GM18861 (cell line): Measurements from ENCODE around the gene PABPN1L.

ENCODE experiments used
- ATAC-seq: cut with Tn5 transposase; IDR thresholded peaks from one replicate; pipeline ENCODE4 v1.9.1; 2021; ENCODE audit not compliant: unreplicated experiment

Gene PABPN1L

DNA sequence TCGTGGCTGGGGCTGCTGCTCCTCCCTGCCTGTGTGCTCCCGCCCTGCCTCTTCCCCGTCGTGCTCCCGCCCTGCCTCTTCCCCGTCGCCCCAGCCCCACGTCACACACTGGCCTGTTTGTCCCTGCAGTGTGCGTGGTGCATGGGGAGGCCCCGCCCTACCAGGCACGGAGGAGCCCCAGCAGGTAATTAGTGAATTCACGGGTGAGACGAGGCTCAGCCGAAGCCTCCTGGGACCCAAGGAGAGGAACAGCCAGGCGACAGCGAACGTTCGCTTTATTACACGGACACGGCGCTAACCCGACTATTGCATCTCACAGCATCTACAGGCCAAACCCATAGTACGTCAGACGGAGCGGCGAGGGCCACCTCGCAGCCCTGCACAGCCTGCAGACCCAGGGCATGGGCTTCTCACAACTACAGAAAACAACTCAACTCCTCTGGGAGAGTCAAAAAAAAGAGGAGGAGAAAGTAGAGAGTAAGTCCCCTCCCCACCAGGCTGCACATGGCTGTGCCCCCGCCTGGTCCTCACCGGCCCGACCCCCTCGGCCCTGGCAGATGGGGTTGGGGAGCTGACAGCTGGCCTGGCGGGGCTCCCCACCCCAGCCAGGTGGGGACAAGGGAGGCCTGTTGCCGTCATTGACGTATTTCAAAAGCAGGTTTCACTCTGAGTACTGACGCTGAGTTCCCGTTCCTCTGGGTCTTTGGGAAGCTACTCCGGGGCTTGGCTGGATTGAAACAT is 4.3 kb upstream of the PABPN1L start:
- no peak for ATAC-seq

DNA sequence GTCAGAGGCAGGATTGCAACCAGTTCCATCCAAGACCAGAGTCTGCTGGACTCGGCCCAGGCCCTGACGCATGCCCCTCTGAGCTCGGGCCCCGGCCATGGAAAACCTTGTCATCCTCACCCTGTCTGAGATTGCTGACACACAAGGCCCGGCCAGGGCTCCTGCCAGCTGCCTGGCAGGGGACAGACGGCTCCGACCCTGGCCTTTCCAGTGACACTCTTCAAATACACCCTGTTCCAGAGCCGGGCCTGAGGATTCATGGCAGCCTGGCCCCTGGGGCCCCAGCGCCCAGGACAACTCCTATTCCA is 3.2 kb upstream of the PABPN1L start:
- no peak for ATAC-seq

DNA sequence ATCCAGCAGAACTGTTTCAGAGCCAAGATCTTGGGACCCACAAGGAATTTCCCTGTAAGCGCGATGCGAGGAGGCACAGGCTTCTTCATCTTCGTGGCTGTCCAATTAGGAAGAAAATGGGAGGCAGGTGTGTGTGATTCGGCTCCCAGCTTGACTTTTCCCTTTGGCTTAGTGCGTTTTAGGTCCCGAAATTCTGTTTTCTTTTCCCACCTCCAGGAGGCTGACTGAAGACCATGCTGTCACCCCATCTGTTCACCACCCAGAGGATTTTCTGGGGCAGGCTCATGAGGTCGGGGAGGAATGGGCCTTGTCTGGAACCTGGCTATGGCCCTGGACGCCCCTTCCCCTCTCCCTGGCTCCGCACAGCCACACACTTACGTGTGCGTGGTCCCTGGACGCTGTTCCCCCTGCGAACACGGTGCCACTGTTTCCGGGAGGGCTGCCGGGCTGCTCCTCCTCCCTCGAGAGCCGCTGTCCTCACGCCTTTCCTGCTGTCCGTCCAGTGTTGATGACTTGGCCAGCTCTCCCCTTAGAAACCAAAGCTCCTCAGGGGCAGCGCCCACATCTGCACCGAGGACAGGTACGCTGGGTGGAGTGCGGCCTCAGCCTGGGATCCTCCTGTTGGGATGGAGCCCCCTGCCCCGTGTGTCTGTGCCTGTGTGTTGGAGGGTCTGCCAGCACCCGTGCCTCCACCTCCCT is 2.7 kb upstream of the PABPN1L start:
- no peak for ATAC-seq

DNA sequence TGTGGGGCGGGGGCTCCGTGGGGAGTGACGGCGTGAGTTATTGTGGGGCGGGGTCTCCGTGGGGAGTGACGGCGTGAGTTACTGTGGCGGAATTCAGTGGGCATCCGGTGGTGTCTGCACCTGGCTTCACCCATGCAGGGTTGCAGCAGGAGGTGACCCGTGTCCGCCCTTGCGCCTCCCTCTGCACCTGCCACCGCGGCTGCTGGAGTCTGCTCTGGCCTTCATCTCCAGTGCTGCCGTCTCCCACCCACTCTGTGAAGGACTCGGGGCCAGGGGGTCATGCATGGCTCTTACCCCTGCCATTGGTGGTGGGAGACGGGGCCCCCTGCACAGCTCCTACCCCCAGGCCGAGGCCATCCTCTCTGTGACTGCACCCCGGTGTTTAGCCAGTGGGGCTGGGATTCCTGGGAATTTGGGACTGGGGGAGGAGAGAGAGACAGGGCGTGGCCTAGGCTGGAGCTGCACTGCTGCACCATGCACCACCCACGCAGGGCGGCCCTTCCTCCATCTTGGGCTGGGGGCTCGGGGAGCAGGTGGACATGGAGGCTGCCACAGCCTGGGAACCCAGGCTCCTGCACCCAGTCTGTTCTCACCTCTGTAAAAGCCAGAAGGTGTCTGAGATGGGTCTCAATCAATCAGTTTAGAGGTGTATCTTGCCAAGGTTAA is 1.3 kb upstream of the PABPN1L start:
- ATAC-seq = no peak

- no peak for ATAC-seq
Observed at GRCh38 chr16:88865742-88866141, 718 bp downstream of the PABPN1L start.

GRCh38 chr16:88865310-88865709 is 1.1 kb downstream of the PABPN1L start:
- no peak for ATAC-seq

DNA sequence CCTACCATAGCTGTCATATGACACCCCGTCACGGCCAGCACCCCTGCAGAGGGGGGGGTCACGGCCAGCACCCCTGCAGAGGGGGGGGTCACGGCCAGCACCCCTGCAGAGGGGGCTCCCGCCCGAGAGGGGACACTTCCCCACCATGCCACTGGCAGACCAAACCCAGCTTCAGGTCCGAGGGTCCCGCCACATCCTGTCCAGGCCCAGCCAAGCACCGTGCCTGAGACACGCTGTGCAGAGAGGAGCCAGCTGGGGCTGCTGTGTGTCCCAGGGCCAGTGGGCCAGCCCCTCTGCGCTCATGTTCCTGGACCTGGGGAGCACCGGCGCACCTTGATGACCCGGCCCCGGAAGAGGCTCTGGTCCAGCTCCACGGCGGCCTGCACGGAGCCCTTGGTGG is 1.9 kb downstream of the PABPN1L start:
- ATAC-seq = no peak

DNA sequence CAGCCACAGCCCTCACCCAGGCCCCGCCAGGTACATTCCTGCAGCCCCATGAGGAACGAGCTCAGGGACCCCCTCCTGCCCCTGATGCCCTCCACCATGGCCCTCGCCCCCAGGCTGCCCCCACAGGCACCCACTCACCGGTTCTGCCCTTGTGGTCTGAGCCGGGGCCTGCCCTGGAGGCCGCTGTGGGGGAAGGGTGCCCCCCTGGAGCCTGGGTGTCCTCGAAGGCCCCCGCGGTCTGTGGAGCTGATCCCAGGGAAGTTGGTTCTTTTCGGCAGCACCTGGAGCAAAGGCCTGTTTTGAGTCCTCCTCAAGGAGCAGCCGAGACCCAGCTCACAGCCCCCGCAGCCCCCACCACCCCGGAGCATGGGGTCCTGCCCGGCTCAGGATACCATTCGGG is 2.4 kb downstream of the PABPN1L start:
- no peak for ATAC-seq

DNA sequence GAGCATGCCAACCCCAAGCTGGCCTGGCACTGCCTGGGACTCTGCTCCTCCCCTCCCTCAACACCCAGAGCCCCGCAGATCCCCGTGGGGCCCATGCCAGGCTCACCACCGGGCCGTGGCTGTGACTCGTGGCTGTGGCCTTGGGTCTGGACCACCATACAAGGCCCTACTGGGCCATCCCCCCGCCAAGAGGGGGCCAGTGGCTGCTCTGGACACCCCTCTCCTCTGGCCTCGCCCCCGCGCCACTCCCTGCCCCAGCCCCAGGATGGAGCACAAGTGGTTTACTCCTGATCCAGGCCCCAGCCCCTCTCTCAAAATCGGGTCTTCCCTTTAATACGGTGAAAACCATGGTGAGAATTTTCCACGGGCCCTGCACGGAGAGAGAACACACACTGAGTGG is 3.0 kb downstream of the PABPN1L start:
- no peak for ATAC-seq

GRCh38 chr16:88862968-88863367 is 3.5 kb downstream of the PABPN1L start:
- ATAC-seq = no peak

- ATAC-seq = no peak
Observed at GRCh38 chr16:88861359-88861758, 5.1 kb downstream of the PABPN1L start.

GRCh38 chr16:88859381-88860091 is 6.9 kb downstream of the PABPN1L start:
- no peak for ATAC-seq

DNA sequence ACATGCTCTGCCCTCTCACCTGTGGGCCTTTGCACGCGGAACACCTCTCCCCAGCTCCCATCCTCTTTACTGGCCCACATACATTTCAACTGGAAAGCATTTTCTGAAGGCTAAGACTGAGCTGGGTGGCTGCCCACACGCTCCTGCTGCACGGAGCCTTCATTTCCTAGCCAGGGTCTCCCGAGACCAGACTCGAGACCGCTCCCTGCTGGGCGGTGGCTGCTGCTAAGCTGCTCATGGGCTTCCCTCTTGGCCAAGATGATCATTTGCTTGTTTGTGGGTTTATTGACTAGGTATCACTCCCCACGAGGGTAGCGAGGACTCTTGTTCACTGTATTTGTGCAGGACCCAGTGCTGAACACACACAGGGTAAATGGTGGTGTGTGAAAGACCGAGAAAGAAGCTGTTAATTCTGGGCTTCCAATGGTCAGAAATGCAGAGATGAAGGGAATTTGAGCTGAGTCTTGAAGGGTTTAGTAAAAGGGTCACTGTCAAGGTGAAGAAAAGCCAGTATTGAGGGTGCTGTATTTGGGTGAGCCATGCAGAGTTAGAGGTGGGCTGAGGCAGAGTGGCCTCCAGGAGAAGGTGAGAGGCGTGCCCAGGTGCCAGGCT is 8.6 kb downstream of the PABPN1L start:
- ATAC-seq = peak; percentile 38

DNA sequence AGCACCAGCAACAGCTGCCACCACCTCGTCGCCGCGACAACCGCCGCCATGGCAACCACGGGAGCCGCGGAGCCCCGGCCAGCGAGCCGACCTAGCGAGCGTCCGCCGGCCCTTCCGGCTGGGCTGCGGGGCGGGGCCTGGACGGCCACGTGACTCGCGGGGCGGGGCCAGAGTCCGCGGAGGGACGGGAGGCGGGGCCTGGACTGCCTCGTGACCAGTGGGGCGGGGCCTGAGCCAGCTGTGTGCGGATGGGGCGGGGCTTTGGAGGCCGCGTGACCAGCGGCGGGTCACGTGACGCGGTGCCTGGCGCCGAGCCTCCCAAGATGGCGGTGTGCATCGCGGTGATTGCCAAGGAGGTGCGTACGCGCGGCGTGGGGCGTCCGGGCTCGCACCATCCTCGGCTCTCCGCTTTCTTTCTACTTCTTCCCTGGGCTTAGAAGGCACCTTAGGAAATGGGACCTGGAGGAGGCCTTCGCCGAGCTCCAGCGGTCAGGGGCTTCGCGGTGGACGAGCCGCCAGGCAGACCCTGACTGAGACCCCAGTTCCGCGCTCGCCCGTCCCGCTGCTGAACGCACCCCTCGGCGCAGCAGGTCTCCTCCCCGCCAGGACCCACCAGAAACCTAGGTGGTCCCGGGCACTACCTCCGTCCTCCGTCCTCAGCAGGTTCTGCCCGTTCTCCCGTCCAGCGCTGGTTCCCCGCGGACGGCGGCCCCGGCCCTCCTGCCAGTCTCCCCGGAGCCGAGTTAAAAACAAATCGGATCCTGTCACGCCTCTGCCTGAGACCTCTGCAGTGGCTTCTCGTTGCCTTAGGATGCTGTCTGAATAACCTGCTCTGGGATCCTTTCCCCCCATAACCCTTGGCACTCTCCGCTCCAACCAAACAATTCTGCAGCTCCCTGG is 9.4 kb downstream of the PABPN1L start, which contains the start of the genes GALNS and TRAPPC2L:
Gene GALNS (minus strand): TSS at position 120 of the 900 bp plus-strand sequence. CDS start 70 bp downstream, at position 50.
Gene TRAPPC2L (plus strand): TSS at position 300 of the 900 bp plus-strand sequence. CDS start 24 bp downstream, at position 324.
- ATAC-seq = peak; percentile 67

DNA sequence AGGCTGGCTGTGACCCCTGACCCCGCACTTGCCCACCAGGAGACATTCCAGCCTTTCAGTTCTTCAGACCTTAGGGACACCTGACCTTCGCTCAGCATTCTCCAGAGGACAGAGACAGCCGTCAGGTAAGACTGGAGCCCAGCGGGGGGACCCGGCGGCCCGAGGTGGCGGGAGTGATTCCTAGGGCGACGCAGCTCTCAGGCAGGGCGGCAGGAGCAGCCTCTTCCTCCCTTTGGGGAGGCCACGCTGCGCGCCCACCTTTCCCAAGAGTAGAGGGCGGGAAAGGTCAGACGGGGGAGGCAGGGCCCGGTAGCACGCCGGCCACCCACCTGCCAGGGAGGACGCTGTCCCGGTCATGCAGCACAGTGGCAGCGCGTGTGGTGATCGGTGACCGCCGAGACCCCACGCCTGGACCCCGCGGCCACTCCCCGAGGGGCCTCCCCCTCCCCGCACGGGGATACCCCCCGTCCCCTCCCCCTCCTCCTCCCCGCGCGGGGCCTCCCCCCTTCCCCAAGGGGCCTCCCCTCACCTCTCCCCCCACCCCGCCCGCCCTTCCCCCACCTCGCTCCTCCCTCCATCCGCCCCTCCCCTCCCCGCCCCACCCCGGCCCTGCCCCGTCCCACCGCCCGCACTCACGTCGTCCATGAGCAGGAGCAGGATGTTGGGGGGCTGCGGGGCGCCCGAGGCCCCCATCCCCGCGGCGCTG is 10.2 kb downstream of the PABPN1L start:
- no peak for ATAC-seq

DNA sequence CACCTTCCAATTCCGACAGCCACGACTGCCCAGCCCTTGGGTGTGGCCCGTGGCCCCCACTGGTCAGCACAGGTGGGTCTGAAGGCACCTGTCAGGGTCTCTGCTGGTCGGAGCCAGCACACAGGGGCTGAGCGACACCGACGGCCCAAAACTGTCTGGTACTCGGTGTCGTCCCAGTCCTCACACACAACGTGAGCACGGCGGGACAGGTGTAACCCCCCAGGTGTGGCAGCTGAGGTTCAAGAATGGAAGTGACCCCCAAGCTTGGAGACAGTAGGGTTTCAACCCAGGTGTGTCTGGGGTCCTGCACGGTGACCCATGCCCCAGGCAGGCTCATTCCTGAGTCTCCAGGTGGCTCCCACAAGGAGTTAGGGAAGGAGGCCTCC is 10.7 kb downstream of the PABPN1L start:
- ATAC-seq = no peak

GRCh38 chr16:88855176-88855575 is 11.3 kb downstream of the PABPN1L start:
- no peak for ATAC-seq

DNA sequence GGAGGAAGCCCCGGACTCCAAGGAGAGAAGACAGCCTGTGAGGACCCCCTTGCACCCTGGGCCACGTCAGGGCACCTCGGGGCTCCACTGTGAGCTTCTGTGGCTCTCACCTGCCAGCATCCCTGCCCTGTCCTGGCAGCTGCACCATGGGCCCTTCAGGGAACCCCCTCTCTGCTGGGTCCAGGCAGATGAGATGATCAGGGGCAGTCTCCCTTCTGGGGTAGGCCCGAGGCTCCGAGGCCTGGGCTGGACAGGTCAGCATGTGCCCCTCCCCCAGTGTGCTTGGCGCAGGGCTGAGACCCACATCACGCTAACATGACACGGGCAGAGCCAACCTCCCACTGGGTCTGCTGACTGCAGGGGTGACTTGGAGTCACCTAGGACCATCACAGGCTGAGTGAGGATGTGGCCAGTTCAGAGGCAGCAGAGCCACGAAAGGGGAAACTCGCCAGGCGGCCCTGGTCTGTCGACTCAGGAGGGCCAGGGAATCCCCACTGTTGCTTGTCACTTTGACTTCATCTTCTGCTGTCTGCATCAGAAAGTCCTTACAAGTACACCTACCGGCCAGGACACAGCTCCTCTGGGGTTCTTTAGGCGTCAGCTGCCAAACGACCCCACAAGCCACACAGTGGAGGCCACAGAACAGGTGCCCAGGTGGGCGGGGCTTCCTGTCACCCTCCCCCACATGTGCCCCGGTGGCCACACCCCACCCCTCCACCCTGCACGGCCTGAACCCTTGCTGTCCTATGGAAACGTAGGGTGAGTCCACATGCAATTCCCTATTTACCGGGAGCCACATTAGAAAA is 12.0 kb downstream of the PABPN1L start:
- no peak for ATAC-seq
